HG02884 (cell line): ENCODE results near the gene CDK5RAP2.
"Not testable (repeated sequence)": the region's sequence is repeated elsewhere in the genome, so short reads cannot be mapped to it uniquely, and the experiment has no call there.

Experiments
- ATAC-seq: cut with Tn5 transposase; IDR thresholded peaks from one replicate; pipeline ENCODE4 v1.9.1; 2021; ENCODE audit warnings: mild to moderate bottlenecking, moderate library complexity; ENCODE audit not compliant: unreplicated experiment

CDK5RAP2 gene

DNA sequence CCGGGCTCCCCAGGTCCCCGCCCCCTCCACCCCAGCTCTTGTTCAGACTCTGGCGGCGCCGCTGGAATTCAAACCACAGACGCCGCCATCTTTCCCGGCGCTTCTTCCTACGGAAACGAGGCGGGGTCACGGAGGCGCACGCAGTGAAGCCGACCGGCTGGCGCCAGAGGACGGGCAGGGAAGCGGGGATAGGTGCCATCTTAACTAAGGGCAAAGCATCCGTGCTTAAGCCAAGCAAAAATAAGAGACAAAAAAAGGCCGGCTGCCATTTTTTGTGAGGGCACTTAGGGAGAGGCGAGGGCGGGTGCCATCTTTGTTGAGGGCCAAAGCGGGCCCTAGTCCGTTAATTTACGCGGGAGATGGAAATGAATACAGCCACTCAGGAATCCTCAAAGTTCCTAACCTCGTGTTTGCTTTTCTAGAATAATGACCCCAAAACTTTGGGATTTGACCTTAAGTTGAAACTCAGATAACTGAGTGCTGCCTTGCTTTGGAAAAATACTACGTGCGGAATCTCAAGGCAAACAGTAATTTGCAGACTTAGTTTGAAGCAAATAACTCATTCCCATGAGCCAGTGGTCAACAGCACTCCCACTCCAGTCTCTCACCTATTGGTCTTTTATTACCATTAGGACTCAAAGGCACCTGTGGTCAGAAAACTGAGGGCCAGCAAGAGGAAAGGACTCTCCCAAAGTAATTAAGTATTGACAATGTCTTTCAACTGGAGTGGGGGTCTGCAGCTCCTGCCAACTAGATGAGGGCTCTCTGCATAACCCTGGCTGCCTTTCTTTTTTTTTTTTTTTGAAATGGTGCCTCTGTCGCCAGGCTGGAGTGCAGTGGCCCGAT lies at the start of gene CDK5RAP2:
CDK5RAP2 (minus strand) TSS at position 117 of the 846 bp plus-strand sequence. CDS start 189 bp downstream, outside the sequence.
- ATAC-seq = peak; percentile 96

DNA sequence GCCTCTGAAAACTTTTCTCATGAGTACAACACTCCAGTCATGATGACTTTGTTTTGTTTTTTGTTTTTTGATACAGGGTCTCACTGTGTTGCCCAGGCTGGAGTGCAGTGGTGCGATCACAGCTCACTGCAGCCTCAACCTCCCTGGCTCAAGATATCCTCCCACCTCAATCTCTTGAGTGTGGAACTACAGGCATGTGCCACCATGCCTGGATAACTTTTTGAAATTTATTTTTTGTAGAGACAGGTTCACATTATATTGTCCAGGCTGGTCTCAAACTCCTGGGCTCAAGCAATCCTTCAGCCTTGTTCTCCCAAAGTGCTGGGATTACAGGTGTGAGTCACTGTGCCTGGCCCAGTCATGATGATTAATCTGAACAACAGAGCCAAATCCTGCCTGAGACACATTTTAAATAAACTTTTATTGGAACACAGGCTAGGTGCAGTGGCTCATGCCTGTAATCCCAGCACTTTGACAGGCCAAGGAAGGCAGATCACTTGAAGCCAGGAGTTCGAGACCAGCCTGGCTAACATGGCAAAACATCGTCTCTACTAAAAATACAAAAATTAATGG lies 49.0 kb upstream of the CDK5RAP2 start:
- ATAC-seq = not testable (repeated sequence)

- no peak for ATAC-seq
Observed at GRCh38 chr9:120628207-120628924, 48.4 kb upstream of the CDK5RAP2 start.

DNA sequence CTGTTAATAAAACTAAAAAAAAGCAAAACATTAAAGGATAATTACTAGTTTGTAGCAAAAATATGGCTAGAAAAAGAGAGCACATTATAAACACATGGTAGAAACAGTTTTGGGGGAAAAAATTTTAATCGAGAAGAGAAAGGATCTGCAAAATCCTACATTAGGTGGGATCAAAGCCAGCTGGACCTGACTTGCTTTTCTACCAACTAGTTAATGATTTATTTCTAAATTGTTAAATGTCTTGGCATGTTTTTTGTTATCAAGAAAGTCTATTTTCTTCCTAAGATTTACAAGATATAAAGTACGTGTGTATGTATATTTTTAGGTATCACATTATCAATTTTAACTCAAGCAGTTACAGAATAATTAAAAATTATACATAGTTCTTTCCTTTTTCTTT lies 47.1 kb upstream of the CDK5RAP2 start:
- ATAC-seq = no peak

DNA sequence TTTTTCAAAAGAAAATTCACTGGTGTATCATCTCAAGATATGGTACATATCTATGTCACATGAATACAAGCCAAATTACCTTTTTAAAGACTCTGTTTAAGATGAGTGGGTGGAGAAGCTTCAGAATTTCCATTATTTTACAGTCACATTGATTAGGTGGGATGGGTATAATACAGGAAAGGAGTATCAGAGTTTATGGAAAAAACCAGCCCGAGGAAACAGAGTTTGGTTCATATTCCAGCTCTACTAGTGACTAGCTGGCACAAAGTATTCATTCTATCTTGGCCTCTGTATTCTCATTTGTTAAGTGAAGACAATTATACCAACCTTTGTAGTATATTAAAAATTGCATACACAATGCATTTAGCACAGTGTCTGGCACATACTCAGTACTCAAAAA lies 46.5 kb upstream of the CDK5RAP2 start:
- no peak for ATAC-seq

DNA sequence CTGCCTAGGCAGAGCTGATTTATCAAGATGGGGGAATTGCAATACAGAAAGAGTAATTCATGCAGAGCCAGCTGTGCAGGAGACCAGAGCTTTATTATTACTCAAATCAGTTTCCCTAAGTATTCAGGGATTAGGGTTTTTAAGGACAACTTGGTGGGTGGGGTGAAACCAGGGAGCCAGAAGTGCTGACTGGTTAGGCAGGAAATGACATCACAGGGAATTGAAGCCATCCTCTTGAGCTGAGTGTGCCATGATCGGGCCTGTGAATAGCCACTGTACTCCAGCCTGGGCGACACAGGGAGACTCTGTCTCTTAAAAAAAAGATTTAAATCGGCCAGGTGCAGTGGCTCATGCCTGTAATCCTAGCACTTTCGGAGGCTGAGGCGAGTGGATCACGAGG lies 45.3 kb upstream of the CDK5RAP2 start:
- ATAC-seq = no peak

DNA sequence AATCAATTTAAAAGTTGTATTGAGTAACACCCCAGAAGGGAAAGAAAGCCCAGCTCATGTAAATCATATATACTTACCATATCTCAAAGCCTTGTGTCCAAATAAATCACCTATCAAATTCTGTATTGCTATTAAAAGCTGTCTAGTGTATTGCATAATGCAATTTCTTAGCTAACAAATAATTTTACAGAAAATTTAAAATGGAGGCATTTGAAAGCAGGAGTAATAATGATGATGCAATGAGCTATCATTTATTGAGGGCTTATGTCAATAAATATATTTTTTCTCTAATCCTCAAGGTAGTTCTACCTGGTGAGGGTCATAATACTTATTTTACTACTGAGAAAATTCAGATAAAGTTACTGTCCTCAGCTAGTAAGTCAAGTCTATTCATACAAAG lies 42.8 kb upstream of the CDK5RAP2 start:
- ATAC-seq = no peak

DNA sequence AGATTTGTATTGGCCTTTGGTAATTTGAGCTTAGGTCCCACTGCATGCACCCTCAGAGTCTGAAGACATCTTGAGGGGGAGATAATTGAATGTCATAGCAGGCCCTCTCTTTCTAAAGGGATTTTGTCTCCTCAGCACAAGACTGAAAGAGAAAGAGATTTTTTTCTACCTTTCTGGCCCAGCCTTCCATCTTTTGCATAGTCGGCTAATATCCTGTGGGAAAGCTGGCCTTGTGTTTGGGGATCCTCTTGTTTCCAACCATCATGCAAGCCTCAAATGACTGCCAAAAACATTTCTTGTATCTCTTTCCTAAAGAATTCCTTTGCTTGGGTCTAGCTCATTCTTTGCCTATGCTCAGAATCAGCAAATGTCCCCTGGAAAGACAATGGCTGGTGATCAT lies 42.0 kb upstream of the CDK5RAP2 start:
- ATAC-seq = no peak

- no peak for ATAC-seq
Observed at GRCh38 chr9:120619751-120620655, 40.0 kb upstream of the CDK5RAP2 start.

DNA sequence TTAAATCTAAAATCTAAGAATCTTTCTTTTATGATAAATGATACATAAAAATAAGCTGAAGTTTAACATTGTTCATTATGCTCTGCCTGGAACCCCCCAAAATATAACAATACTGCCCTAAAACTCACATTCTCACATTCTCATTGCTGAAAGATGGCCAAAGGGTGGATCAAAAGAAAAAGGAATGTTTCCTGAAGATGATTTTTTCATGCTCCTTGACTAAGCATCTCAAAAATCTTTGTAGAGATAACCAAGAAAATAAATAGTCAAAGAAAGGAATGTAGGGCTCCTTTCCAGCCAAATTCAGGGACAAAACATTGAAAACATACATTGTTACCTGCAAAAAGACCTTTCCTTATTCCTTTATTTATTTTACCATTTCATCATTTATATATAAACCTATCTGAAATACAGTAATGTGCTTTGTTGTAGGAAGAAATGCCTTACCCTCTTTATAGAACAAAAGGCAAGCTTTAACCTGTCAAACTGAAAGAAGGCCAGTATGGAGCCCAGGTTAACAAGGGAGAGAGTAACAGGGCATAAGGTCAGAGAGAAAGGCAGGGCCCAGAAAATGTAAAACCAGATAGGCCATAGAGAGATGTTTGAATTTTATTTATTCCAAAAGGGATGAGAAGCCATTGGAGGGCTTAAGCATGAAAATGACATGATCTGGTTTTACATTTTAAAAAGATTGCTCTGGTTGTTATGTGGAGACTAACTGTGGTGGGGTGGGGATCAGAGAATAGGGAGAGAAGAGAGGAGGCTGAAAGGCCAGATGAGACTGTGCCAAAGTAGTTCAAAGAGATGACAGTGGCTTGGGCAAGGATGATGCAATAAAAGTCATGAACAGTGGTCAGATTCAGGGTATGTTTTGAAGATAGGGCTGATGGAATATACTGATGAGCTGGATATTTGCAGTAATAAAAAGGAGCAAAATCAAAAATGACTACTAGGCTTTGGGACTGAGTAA lies 37.3 kb upstream of the CDK5RAP2 start:
- no peak for ATAC-seq

GRCh38 chr9:120612218-120612617 lies 32.3 kb upstream of the CDK5RAP2 start:
- no peak for ATAC-seq

GRCh38 chr9:120611690-120612068 lies 31.7 kb upstream of the CDK5RAP2 start:
- no peak for ATAC-seq

DNA sequence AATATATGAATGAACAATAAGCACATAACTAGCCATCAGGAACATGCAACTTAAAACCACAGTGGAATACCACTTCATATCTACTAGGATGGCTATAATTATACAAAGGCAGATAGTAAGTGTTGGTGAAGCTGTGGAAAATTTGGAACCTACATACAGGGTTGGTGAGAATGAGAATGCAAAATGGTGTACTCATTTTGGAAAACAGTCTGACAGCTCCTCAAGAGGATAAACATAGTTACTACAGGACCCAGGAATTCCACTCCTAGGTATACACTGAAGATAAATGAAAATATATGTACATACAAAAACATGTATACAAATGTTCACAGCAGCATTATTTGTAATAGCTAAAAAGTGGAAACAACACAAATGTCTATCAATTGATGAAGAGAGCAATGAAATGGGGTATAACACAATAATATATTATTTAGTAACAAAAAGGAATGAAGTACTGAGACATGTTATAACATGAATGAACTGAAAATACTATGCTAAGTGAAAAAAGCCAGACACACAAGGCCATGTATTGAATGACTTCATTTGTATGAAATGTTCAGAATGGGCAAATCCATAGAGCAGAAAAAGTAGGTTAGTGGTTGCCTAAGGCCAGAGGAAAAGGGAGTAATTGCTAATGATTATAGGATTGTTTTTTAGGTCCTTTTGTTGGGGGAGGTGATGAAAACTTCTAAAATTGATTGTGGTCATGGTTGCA lies 31.2 kb upstream of the CDK5RAP2 start:
- ATAC-seq = no peak

DNA sequence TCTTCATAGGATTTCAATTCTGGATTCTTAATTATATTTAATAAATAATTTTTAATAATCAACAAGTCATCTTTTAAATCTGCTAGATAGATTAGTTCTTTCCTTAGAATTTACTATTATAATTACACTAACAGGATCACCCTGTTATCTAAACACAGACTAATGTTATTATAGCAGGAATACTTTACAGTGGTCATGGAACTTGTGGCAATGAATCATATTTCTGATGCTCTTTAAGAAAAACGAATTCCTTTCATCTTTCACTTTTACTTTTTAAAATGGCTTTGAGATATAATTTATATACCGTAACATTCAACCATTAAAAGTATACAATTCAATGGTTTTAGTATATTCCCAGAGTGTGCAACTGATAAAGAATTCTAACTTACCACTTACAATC lies 29.7 kb upstream of the CDK5RAP2 start:
- ATAC-seq = no peak

DNA sequence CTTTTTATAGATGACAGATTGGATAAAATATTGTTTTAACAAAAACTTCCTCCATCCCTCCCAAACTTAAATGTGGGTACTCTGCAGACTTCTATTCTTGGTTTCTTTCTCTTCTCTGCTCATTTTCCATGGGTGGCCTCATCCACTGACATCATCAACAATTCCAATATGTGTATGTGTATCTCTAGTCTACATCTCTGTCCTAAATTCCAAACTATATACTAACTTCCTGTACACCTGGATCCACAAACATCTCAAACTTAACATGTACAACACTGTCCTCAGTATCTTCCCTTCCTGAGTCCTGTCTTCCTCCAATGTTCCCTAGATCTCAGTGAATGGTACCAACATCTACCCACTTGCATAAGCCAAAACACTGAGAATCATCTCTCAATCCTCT lies 28.5 kb upstream of the CDK5RAP2 start:
- ATAC-seq = no peak

- no peak for ATAC-seq
Observed at GRCh38 chr9:120603591-120603990, 23.6 kb upstream of the CDK5RAP2 start.

GRCh38 chr9:120603010-120603409 lies 23.0 kb upstream of the CDK5RAP2 start:
- no peak for ATAC-seq

GRCh38 chr9:120593955-120594277 lies 13.9 kb upstream of the CDK5RAP2 start:
- ATAC-seq = no peak

GRCh38 chr9:120593250-120593954 lies 13.4 kb upstream of the CDK5RAP2 start:
- no peak for ATAC-seq
